C4-2B (cell line): ENCODE data around the gene GALNT16.

Experiments
- ZFX ChIP-seq: fragments of 450-650 bp; IDR thresholded peaks from 2 replicates; pipeline ENCODE4 v1.6.1; 2017
- TF ChIP-seq, protein P1 (sequence below): fragments of 450-650 bp; conservative IDR thresholded peaks from 2 replicates; pipeline ENCODE4 v1.5.1; 2017; ENCODE audit warnings: mild to moderate bottlenecking

DNA sequence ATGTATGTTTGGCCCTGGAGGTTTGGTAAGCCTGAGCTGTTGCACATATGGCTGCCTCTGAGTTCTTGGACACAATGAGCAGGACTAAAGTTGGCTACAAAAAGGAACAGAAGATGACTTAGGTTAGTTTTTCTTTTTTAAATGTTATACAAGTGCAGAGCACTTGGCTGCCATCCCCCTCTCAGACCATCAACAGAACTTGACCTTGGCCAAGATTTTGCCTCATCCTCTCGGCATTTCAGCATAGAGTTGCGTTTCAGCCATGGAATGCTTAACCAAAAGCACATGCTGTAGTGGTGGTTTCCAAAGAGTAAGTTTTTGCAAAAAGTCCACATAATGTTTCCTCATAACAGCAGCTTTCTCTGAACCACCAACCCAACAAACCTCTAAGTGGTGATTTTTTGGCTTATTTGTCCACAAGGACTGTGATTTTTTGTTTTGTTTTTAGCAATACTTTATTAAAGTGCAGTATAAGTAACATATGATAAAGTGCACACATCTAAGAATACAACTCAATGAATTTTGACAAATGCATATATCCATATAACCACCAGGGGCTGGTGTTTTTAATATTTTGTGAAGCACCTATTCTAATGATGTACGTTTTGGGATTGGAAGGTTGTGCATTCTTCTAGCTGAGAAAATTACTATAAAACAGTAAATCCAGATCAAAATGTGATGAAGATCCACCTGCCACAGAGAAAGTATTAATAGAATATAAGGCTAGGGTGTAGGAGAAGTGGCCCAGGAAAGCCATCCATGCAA is 12.1 kb upstream of the GALNT16 start:
- TF ChIP-seq, protein P1, sequence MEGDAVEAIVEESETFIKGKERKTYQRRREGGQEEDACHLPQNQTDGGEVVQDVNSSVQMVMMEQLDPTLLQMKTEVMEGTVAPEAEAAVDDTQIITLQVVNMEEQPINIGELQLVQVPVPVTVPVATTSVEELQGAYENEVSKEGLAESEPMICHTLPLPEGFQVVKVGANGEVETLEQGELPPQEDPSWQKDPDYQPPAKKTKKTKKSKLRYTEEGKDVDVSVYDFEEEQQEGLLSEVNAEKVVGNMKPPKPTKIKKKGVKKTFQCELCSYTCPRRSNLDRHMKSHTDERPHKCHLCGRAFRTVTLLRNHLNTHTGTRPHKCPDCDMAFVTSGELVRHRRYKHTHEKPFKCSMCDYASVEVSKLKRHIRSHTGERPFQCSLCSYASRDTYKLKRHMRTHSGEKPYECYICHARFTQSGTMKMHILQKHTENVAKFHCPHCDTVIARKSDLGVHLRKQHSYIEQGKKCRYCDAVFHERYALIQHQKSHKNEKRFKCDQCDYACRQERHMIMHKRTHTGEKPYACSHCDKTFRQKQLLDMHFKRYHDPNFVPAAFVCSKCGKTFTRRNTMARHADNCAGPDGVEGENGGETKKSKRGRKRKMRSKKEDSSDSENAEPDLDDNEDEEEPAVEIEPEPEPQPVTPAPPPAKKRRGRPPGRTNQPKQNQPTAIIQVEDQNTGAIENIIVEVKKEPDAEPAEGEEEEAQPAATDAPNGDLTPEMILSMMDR: peak; percentile 63
- no peak for TF ChIP-seq ZFX
